Measurements from ENCODE around the gene SLC16A10.

GRCh38 chr6:111199935-111200334 is 112.6 kb downstream of the SLC16A10 start:
- TF ChIP-seq POLR2A (IDR thresholded peaks at IDR 0.05; ENCODE audit: low read length) (no peak), GATA1 (IDR thresholded peaks at IDR 0.05; ENCODE audit: low read depth, low read length) (no peak)
